Posterior cingulate gyrus (tissue), 11 donors: ENCODE data around the gene PLA2G4C.

ENCODE experiments used
- DNase-seq, 10 donors: peaks; one replicate each; pipeline versions ENCODE4 v3.0.0 to v3.0.0-alpha.2; 2020 to 2021; ENCODE audit warnings: mixed read lengths in 3 of 10
- intact Hi-C: fragments of 100-400 bp; cut with DNase I; formaldehyde crosslinking; loops from one replicate; pipeline ENCODE4 v1.15.1; 2023

PLA2G4C gene, protein sequence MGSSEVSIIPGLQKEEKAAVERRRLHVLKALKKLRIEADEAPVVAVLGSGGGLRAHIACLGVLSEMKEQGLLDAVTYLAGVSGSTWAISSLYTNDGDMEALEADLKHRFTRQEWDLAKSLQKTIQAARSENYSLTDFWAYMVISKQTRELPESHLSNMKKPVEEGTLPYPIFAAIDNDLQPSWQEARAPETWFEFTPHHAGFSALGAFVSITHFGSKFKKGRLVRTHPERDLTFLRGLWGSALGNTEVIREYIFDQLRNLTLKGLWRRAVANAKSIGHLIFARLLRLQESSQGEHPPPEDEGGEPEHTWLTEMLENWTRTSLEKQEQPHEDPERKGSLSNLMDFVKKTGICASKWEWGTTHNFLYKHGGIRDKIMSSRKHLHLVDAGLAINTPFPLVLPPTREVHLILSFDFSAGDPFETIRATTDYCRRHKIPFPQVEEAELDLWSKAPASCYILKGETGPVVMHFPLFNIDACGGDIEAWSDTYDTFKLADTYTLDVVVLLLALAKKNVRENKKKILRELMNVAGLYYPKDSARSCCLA

DNA sequence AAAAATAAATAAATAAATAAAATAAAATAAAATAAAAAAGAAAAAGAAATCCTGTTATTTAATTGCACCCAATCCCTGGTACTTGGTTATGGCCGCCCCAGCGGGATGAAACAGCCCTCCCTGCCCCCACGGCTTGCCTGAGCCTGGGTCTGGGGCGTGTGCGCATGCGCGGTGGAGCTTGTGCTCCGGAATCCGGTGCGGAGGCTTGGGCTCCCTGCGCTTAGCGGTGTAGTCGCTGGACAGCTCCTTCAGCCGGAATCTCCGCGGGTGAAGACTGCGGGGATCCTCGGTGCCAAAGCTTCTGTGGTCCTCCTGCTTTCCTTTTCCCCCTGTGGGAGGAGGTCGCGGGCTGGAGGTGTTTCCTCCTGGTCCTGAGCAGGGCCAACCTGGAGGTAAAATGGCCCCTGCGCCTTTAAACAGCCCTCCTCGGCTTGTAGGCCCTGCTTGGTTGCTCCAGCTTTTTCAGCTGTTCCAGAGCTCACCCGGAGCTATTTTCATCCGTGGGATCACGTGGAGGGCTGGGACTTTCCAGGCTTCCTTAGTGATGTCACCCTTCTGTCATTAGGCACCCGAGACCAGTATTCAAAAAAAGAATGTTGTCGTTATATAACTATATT is at the start of gene PLA2G4C:
TSS of gene PLA2G4C (minus strand) at position 468 of the 617 bp plus-strand sequence. CDS start 4,288 bp downstream, outside the sequence.
- intact Hi-C loops: no loop called here
- DNase-seq: peak; percentile 83 to 98 (median 89)

DNA sequence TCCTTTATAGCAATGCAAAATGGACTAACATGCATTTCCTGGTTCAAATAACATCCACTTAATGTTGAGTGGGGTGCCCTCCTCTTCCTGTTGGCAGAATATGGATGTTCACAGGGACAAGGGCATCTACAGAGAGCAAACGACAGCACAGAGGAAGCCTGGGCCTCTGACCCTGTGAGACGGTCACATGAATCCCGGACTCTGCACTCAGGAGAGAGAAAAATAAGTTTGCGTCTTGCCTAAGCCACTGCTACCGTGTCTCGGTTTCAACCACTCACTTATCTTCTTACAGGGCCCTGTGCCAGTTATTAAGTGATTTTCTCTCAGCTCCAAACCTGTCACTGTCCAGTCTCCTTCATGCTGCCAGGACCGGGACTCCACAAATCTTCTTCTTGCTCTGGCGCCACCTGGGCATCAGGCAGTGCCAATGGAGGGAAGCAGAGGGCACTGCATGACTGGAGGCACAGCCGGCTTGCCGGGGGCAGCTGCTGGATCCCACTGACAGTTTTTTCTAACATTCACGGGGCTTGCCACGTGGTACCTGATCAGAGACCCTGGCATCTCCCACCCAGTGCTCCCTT is 47.7 kb upstream of the PLA2G4C start:
- intact Hi-C loops: no loop called here
- peak in 1 of 10 donors; percentile 60 for DNase-seq

DNA sequence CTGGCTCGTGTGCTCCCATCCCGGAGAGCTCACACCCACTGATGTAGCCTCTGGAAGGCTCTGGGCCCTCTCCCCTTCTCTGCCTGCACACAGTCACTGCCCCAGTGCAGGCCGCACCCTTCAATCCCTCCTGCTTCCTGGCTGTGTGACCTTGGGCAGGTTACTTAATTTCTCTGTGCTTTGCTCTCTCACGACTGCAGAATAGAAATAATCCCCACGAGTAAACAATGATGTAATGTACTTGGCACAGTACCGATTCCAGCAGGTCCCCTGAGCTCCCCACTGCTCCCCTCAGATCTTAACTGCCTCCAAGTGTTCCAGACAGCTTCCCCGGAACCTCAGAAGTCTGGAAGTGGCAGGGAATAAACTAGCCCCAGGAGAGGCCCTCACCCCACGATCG is 43.4 kb upstream of the PLA2G4C start:
- peak in 1 of 10 donors; percentile 34 for DNase-seq
- intact Hi-C loops: no loop called here

DNA sequence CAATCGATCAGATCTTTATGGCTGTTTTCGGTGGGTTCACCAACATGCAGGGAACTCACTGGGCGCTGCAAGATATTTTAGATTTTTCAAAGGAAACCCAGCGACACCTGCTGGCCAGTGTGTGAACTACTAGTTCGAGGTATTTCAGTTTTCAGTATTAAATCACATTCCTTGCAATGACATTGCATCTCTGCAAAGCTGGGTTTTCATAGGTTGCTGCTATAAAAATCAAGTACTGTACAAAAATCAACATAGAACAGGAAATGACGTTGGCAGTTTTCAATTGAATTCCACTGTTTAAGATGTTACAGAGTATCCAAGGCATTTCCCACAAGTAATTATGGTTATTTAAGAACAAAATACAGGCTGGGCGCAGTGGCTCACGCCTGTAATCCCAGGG is 41.9 kb upstream of the PLA2G4C start:
- DNase-seq: peak; percentile 47 to 95 (median 78)
- intact Hi-C loops: loop anchor here (1.0 kb wide), 1 partner anchor 45 kb away; no protein-coding TSS in a partner anchor

DNA sequence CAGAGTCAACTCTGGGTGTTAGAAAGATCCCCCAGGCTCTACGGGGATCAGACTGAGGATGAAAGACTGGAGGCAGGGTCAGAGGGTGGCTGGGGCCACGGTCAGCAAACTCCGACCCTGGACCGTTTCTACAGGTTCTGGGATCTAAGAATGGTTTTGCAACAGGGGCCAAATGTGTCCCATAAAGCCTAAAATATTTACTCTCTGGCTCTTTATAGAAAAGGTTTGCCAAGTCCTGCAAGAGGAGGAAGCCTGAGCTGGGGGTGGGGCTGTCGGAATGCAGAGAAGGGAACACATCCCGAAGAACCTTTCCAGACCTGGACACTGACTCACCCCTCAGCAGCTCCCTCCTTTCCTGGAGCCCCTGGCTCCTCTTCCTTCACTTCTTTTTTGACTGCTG is 38.8 kb upstream of the PLA2G4C start:
- intact Hi-C loops: no loop called here
- no peak for DNase-seq

DNA sequence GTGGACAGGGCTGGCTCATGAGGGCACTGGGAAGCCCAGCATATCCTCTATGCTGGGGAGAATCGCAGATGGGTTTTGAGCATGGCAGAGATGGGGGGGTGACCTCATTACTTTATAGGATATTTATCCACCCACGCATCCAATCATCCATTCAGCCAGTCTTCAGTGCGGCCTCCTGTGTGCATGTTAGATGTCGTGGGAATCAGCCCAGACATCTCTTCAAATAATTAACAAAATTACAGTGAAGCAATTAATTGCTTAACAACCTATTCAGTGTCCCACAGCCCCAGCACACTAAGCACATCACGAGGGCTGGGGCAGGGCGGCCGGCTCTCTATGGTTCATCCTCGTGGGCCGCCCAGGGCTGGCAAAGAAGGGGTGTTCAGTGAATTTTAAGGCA is 38.0 kb upstream of the PLA2G4C start:
- intact Hi-C loops: no loop called here
- no peak for DNase-seq

DNA sequence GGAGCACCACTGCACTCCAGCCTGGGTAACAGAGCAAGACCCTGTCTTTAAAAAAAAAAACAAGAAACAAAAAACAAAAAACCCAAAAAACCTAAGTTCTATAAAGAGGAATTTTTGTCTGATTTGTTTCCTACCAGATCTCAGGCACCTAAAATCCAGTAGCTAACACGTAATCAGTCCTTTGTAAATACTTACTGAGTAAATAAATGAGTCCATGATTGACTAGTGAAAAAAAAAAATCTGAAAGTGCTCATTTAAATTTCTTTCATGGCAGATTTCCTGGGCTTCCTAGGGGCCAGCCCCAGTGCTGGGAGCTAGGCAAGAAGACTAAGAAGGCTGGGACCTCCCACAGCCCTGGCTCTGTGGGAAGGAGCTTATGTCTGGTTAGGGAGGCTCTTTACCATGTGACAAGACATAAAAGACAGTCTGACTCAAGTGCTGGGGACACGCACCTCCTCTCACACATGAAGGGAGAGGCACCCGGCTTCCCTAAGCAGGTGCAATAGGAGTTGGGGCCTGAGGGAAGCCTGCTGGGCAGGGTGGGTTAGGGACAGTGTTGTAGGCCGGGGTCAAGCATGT is 37.1 kb upstream of the PLA2G4C start:
- no peak for DNase-seq
- intact Hi-C loops: no loop called here

DNA sequence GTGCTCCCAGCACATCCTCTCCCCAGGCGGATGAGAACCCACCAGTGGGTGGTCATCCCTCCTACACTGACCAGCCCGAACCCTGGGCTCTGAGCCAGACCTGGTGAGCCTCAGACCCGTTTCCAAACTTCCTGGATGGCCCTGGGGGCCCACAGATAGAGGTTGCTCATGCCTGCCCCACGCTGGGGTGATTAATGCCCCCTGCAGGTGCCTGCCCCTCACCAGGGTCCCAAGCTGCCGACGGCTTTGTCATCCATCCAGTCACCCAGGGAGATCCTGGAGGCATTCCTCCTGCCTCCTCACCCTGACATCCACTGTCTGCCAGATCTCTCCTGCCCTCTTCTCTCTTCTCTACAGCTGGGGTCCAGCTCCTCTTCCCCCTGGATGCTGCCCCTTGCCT is 28.4 kb upstream of the PLA2G4C start:
- intact Hi-C loops: no loop called here
- no peak for DNase-seq

DNA sequence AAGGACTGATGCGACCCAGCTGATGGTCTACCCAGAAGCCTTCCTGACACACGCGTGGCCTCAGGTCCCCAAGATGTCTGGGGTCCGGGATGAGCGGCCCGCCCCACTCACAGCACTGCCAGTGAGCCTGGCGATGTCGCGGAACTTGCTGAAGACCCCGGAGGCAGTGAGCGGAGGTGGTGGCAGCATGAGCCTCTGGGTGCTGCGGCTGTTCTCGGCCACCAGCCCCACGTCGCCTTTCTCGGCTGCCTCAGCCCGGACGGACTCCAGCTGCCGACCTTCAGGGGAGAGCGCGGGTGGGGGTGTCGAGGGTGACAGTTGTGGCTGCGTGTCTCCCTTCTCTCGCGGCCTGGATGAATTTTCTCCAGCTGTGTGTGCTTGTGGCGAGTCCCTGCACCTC is 26.8 kb upstream of the PLA2G4C start:
- no peak for DNase-seq
- intact Hi-C loops: no loop called here

DNA sequence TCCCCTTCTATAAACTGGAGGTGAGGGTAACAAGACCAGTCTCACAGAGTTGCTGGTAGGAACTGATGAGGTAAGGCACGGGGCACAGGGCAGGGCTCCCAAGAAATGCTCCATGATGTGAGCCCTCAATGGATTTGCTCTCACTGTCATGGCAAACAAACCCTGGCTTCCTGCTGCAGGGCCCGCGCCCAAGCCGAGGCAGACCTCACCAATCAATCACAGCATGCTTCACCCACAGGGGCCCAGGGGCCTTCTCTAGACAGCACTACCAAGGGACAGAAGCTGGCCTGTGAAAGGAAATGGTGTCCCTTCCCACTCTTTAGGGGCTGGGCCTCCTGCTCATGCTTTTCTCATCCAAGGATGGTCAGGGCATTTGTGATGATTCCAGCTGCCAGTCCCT is 25.9 kb upstream of the PLA2G4C start:
- no peak for DNase-seq
- intact Hi-C loops: no loop called here

DNA sequence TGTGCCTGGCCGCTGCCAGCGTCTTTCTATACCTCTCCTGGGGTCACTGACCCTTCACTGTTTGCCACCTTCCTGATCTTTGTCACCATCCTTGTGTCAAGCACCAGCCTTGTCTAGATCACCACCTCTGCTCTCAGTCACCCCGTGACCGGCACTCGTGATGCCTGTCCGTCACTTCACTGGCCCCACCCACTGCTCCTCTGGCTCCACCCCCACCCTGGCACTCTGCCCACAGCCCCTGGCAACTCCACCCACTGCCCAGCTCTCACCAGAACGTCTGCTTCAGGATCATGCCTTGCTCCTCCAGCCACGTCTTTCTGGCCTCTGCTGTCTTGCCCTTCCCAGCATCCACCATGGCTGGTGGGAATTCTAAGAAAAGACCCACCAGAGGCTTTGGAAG is 24.8 kb upstream of the PLA2G4C start:
- intact Hi-C loops: no loop called here

DNA sequence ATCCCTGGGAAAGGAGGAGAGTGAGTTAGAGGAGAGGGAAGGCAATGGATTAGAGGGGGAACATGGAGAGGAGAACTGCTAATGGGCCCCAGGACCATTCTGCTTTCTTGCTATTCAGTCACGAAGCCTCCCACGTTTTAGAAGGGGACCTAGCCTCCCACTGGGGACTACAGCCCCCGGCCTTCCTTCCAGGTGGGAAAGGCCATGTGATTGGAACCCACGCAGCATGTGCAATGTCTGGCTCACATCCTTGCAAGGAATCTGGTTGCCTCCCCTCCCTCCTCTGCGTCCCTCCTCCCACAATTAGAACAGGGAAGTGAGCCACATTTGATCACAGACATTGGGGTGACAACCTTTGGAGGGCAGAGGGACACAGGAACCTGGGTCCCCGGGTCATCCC is 22.5 kb upstream of the PLA2G4C start:
- intact Hi-C loops: no loop called here
- no peak for DNase-seq

More for the DNA sequence above, 24.8 kb upstream of the PLA2G4C start:
- DNase-seq: no peak

DNA sequence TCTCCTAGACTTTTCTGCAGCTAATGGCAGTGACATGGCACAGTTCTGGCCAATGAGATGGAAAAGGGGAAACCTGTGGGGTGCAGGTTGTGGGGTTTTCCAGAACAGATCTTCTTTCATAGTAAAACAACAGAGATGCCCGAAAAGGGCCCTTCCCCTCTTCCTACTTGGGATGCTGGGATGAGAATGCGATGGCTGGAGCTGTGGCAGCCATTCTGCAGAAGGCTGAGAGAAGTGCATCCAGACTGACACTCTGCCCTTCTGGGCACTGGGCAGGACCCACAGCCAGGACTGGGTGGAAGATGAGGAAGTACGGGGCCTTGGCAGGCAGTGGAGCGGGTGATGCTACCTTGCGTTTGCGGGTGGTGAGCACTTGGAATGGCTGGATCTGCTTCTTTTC is 16.9 kb upstream of the PLA2G4C start:
- intact Hi-C loops: no loop called here
- no peak for DNase-seq

DNA sequence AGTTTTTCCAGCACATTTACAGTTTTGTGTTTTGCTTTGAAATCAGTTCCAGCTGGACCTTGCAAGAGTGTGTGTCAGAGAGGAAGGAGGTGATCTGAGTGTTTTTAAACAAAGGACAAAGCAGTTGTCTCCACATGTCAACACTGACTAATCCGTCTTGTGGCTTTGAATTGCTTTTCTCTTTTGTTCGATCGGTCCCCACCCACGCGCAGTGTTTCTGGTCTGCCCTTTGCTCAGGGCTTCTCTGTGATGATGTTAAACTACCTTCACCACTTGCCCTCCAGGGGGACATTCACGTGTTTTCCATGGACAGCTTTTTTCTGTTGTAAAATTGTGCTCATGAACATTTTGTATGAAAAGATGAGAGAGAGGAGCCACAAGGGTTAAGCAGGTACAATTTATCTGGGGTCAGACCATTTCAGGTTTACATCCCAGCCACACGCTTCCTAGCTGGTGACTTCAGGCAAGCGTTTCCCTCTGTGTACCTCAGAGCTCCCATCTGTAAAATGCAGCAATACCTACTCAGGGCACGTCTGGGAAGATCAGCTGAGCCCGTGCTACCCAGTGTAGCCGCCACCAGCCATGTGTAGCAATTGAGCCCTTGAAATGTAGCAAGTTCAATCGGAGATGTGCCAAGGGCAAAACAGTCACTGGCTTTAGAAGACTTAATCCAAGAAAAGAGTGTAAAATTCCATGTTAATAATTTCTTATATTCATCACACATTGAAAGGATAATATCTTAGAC is 13.5 kb upstream of the PLA2G4C start:
- intact Hi-C loops: no loop called here
- DNase-seq: no peak

DNA sequence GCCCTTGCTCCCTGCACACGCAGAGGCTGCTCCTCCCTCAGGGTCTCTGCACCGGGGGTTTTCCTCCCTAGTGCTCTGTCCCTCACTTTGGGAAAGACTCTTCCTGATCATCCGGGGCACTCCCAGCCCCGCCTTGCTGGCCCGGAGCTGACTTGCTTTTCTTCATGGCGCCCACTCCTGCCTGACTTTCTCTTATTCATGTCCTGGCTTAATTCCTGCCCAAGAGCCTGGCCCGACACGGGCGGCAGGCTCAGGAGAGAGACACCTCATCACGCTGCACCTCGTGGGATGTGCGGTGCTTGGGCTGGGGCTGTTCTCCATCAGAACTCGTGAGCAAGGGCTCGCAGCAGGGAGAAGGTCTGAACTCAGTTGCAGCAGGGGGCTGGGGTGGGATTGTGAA is 11.8 kb upstream of the PLA2G4C start:
- peak in 1 of 10 donors; percentile 42 for DNase-seq
- intact Hi-C loops: no loop called here

DNA sequence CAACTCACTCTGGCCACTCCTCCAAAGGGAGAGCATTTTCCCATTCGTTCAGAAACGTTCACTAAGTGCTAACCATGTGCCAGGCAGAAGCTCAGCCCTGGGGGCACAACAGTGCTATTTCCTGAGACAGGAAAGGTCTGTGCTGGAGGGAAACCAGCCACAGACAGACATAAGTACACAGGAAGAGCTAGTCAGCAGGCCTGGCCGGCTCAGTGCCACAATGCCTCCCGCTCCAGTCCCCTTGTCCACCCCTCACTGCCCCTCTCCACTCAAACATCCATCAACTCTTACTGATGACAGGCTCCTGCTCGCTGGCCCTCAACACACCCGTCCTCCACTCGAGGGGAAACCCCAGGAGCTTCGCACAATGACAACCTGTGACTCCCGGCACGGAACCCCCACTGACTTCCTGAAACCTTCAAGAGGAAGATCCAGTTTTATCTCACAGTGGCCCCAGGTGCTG is 11.3 kb upstream of the PLA2G4C start:
- intact Hi-C loops: no loop called here
- no peak for DNase-seq

DNA sequence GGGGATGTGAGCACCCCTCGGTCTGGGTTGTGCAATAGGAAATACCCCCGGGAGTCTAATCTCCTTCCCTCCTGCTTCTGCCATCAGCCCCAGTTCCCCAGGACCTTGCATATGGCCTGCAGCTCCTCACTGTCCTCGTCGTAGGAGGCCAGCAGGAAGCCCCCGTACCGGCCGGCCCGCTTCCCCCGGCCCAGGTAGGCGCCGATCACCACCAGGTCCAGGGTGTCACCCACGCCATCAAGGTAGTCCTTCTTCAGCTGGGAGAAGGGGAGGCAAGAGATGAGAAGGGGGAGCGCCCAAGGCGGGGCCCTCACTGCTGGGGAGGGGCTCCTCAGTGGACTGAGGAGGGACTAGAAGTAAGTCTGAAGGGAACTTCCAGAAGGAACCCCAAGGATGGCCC is 10.4 kb upstream of the PLA2G4C start:
- intact Hi-C loops: no loop called here
- peak in 1 of 10 donors; percentile 64 for DNase-seq

DNA sequence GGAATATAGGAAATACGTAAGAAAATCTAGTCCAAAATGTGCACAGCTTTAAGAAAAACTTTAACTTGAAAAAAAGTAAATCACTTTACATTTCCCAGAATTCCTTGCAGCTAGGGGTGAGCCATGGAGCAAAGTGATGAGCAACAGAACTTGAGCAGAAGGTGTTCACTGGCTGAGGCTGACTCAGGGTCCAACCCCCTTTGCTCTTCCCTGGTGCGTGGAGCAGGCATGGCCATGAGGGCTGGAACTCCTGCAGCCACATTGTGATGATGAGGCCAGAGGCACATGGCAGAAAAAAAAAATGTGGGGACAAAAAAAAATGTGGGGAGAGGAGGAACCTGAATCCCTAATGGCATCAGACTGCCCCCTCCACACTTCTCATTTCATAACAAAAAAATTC is 9.9 kb upstream of the PLA2G4C start:
- DNase-seq: no peak
- intact Hi-C loops: no loop called here

DNA sequence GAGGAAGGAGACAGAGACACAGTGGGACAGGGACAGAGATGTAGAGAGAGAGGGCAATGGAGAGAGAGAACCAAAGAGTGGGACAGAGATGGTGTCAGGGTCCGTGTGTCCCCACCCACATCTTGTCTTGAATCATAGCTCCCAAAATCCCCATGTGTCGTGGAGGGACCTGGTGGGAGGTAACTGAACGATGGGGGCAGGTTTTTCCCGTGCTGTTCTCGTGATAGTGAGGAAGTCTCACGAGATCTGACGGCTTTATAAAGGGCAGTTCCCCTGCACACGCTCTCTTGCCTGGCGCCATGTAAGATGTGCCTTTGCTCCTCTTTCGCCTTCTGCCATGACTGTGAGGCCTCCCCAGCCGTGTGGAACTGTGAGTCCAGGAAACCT is 7.5 kb upstream of the PLA2G4C start:
- intact Hi-C loops: no loop called here

DNA sequence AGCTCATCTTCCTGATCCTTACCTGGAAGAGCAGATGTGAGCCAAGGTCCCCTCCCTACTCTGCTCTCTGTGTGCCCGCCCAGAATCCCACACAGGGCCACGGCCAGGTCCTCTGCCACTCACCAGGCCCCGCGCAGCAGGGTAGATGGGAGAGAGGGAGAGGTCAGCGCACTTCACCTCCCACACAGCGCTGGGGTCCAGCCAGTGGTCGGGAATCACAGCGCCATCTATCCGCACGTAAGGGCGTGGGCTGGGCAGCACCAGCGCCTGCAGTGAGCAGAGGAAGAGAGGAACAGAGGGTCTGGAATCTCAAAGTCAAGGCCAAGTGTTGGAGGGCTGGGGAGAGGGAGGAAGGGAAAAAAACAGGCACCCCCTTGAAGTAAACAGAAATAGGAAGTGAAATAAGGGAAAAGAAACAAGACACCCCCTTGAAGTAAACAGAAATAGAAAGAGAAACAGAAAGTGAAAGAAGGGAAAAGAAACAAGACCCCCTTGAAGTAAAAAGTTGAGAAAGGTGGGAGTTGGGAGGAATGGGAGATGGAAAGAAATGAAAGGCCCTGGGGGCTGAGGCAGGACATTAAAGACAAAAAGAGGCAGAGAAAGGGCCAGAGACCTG is 7.0 kb upstream of the PLA2G4C start:
- DNase-seq: peak in 2 of 10 donors; percentile 72 to 75
- intact Hi-C loops: no loop called here

More for the DNA sequence above, 7.5 kb upstream of the PLA2G4C start:
- peak in 1 of 10 donors; percentile 67 for DNase-seq
